Measurements from ENCODE around the gene ZCCHC2. TPM values are rescaled to one million over a fixed set of nuclear protein-coding genes. Genes with fewer than 3 reads are reported as not detected.
A peak's percentile ranks its signal among the peaks of the same experiment; 100 is the strongest.

Gene ZCCHC2
- polyA plus RNA-seq, 1 donor, result 17.8 TPM

- no peak for DNase-seq
These were observed 85.0 kb downstream of the ZCCHC2 start for GRCh38 chr18:62607708-62608428.

GRCh38 chr18:62609764-62610163 lies 86.9 kb downstream of the ZCCHC2 start:
- no peak overlapping the region for H3K27ac ChIP-seq (ENCODE audit: low read length)
- no peaks in the 10 kb centered on the region for H3K36me3 ChIP-seq (ENCODE audit: control insufficient read depth, insufficient read depth, low read length)
- no peak overlapping the region for H3K4me3 ChIP-seq (ENCODE audit: low read length)
- DNase-seq, result no peak
- no CpG with 5 or more reads among the region's 2 CpGs for WGBS (ENCODE audit: insufficient coverage, low lambda C conversion rate)
- peaks cover 3% of the 10 kb centered on the region for H3K9me3 ChIP-seq (ENCODE audit: control insufficient read depth, low read depth, low read length)
- H3K27me3 ChIP-seq (ENCODE audit: control insufficient read depth, insufficient read depth, low read length), result peaks cover 23% of the 10 kb centered on the region
- peaks cover 3% of the 10 kb centered on the region for H3K4me1 ChIP-seq (ENCODE audit: control insufficient read depth, insufficient read depth, low read length)

More at GRCh38 chr18:62607708-62608428, 85.0 kb downstream of the ZCCHC2 start:
- Histone ChIP-seq H3K9me3 (ENCODE audit: control insufficient read depth, low read depth, low read length) (peaks cover 3% of the 10 kb centered on the region), H3K4me1 (ENCODE audit: control insufficient read depth, insufficient read depth, low read length) (peaks cover 3% of the 10 kb centered on the region), H3K4me3 (ENCODE audit: low read length) (no peak overlapping the region), H3K27me3 (ENCODE audit: control insufficient read depth, insufficient read depth, low read length) (peaks cover 32% of the 10 kb centered on the region), H3K36me3 (ENCODE audit: control insufficient read depth, insufficient read depth, low read length) (no peaks in the 10 kb centered on the region), H3K27ac (ENCODE audit: low read length) (no peak overlapping the region)
- no CpG with 5 or more reads among the region's 9 CpGs for WGBS (ENCODE audit: insufficient coverage, low lambda C conversion rate)

- H3K4me3 ChIP-seq (ENCODE audit: low read length), result no peak overlapping the region
- H3K27ac ChIP-seq (ENCODE audit: low read length), result no peak overlapping the region
- H3K4me1 ChIP-seq (ENCODE audit: control insufficient read depth, insufficient read depth, low read length), result peaks cover 3% of the 10 kb centered on the region
- WGBS (ENCODE audit: insufficient coverage, low lambda C conversion rate), result 40% methylated on average over 2 of the region's 3 CpGs
- H3K9me3 ChIP-seq (ENCODE audit: control insufficient read depth, low read depth, low read length), result peaks cover 3% of the 10 kb centered on the region
- DNase-seq, result no peak
- no peaks in the 10 kb centered on the region for H3K36me3 ChIP-seq (ENCODE audit: control insufficient read depth, insufficient read depth, low read length)
- peaks cover 23% of the 10 kb centered on the region for H3K27me3 ChIP-seq (ENCODE audit: control insufficient read depth, insufficient read depth, low read length)
These were observed 87.5 kb downstream of the ZCCHC2 start for GRCh38 chr18:62610351-62610700.

- peaks cover 23% of the 10 kb centered on the region for H3K27me3 ChIP-seq (ENCODE audit: control insufficient read depth, insufficient read depth, low read length)
- H3K4me1 ChIP-seq (ENCODE audit: control insufficient read depth, insufficient read depth, low read length), result peaks cover 3% of the 10 kb centered on the region
- peaks cover 3% of the 10 kb centered on the region for H3K9me3 ChIP-seq (ENCODE audit: control insufficient read depth, low read depth, low read length)
- no peak overlapping the region for H3K27ac ChIP-seq (ENCODE audit: low read length)
- peak overlapping the region; percentile 24 for H3K4me3 ChIP-seq (ENCODE audit: low read length)
- DNase-seq, result no peak
- H3K36me3 ChIP-seq (ENCODE audit: control insufficient read depth, insufficient read depth, low read length), result no peaks in the 10 kb centered on the region
- no CpG with 5 or more reads among the region's 24 CpGs for WGBS (ENCODE audit: insufficient coverage, low lambda C conversion rate)
These were observed 88.0 kb downstream of the ZCCHC2 start for GRCh38 chr18:62610701-62611411.

GRCh38 chr18:62611453-62612288 lies 88.8 kb downstream of the ZCCHC2 start:
- no CpG with 5 or more reads among the region's 32 CpGs for WGBS (ENCODE audit: insufficient coverage, low lambda C conversion rate)
- peaks cover 3% of the 10 kb centered on the region for H3K4me1 ChIP-seq (ENCODE audit: control insufficient read depth, insufficient read depth, low read length)
- peak in 1 of 2 donors; percentile 28 for DNase-seq
- peaks cover 3% of the 10 kb centered on the region for H3K9me3 ChIP-seq (ENCODE audit: control insufficient read depth, low read depth, low read length)
- H3K36me3 ChIP-seq (ENCODE audit: control insufficient read depth, insufficient read depth, low read length), result no peaks in the 10 kb centered on the region
- no peak overlapping the region for H3K27ac ChIP-seq (ENCODE audit: low read length)
- H3K4me3 ChIP-seq (ENCODE audit: low read length), result peak overlapping the region; percentile 24
- peaks cover 23% of the 10 kb centered on the region for H3K27me3 ChIP-seq (ENCODE audit: control insufficient read depth, insufficient read depth, low read length)

GRCh38 chr18:62612289-62612645 lies 89.4 kb downstream of the ZCCHC2 start:
- no peak for DNase-seq
- peaks cover 23% of the 10 kb centered on the region for H3K27me3 ChIP-seq (ENCODE audit: control insufficient read depth, insufficient read depth, low read length)
- H3K4me3 ChIP-seq (ENCODE audit: low read length), result no peak overlapping the region
- no CpG with 5 or more reads among the region's 4 CpGs for WGBS (ENCODE audit: insufficient coverage, low lambda C conversion rate)
- H3K9me3 ChIP-seq (ENCODE audit: control insufficient read depth, low read depth, low read length), result peaks cover 1% of the 10 kb centered on the region
- H3K36me3 ChIP-seq (ENCODE audit: control insufficient read depth, insufficient read depth, low read length), result no peaks in the 10 kb centered on the region
- peaks cover 3% of the 10 kb centered on the region for H3K4me1 ChIP-seq (ENCODE audit: control insufficient read depth, insufficient read depth, low read length)
- H3K27ac ChIP-seq (ENCODE audit: low read length), result no peak overlapping the region

- DNase-seq, result no peak
- WGBS (ENCODE audit: insufficient coverage, low lambda C conversion rate), result no CpG with 5 or more reads among the region's 4 CpGs
- Histone ChIP-seq H3K9me3 (ENCODE audit: control insufficient read depth, low read depth, low read length) (no peaks in the 10 kb centered on the region), H3K27ac (ENCODE audit: low read length) (no peak overlapping the region), H3K27me3 (ENCODE audit: control insufficient read depth, insufficient read depth, low read length) (peaks cover 23% of the 10 kb centered on the region), H3K36me3 (ENCODE audit: control insufficient read depth, insufficient read depth, low read length) (no peaks in the 10 kb centered on the region), H3K4me1 (ENCODE audit: control insufficient read depth, insufficient read depth, low read length) (peaks cover 3% of the 10 kb centered on the region), H3K4me3 (ENCODE audit: low read length) (no peak overlapping the region)
These were observed 90.0 kb downstream of the ZCCHC2 start for GRCh38 chr18:62612776-62613175.

GRCh38 chr18:62614494-62614893 lies 91.7 kb downstream of the ZCCHC2 start:
- Histone ChIP-seq H3K4me3 (ENCODE audit: low read length) (no peak overlapping the region), H3K9me3 (ENCODE audit: control insufficient read depth, low read depth, low read length) (no peaks in the 10 kb centered on the region), H3K27me3 (ENCODE audit: control insufficient read depth, insufficient read depth, low read length) (peaks cover 23% of the 10 kb centered on the region), H3K36me3 (ENCODE audit: control insufficient read depth, insufficient read depth, low read length) (no peaks in the 10 kb centered on the region), H3K4me1 (ENCODE audit: control insufficient read depth, insufficient read depth, low read length) (peaks cover 3% of the 10 kb centered on the region), H3K27ac (ENCODE audit: low read length) (no peak overlapping the region)
- WGBS (ENCODE audit: insufficient coverage, low lambda C conversion rate), result no CpG with 5 or more reads among the region's 9 CpGs
- no peak for DNase-seq

- no peaks in the 10 kb centered on the region for H3K9me3 ChIP-seq (ENCODE audit: control insufficient read depth, low read depth, low read length)
- no CpG with 5 or more reads among the region's 18 CpGs for WGBS (ENCODE audit: insufficient coverage, low lambda C conversion rate)
- no peak overlapping the region for H3K27ac ChIP-seq (ENCODE audit: low read length)
- no peak overlapping the region for H3K4me3 ChIP-seq (ENCODE audit: low read length)
- peaks cover 13% of the 10 kb centered on the region for H3K27me3 ChIP-seq (ENCODE audit: control insufficient read depth, insufficient read depth, low read length)
- no peak for DNase-seq
- H3K4me1 ChIP-seq (ENCODE audit: control insufficient read depth, insufficient read depth, low read length), result peaks cover 2% of the 10 kb centered on the region
- H3K36me3 ChIP-seq (ENCODE audit: control insufficient read depth, insufficient read depth, low read length), result no peaks in the 10 kb centered on the region
These were observed 93.5 kb downstream of the ZCCHC2 start for GRCh38 chr18:62616331-62616805.
